ENCODE results near the gene P3H3.

- TF ChIP-seq EP300 (IDR thresholded peaks at IDR 0.05) (no peak), CTCF (IDR thresholded peaks at IDR 0.05) (no peak)
These were observed 8.0 kb upstream of the P3H3 start for GRCh38 chr12:6820166-6820565.
